Lung (tissue), 12 donors: ENCODE data around the gene PROM2. TPM values are rescaled to one million over a fixed set of nuclear protein-coding genes. Genes with fewer than 3 reads are reported as not detected.

Source experiments
- ATAC-seq: fragments of 200-7000 bp; cut with Tn5 transposase; one replicate; pipeline ENCODE4 v1.9.1; 2020; ENCODE audit warnings: moderate number of reproducible peaks; ENCODE audit not compliant: insufficient read depth, low FRiP score
- DNase-seq, 3 donors: peaks; one replicate each; pipeline ENCODE4 v3.0.0-alpha.2; 2013 to 2017
- H3K27ac ChIP-seq, 2 donors: one replicate each; pipeline ENCODE4 v1.5.1; 2013; ENCODE audit warnings: mild to moderate bottlenecking in 2 of 2, moderate library complexity in 2 of 2, control low read depth in 1 of 2, inconsistent platforms in 1 of 2, low read depth in 1 of 2, low read length in 1 of 2
- H3K27me3 ChIP-seq, 3 donors: one replicate each; pipeline ENCODE4 v1.5.1; 2013; ENCODE audit warnings: low read length in 2 of 3; ENCODE audit not compliant: control insufficient read depth in 3 of 3, insufficient read depth in 3 of 3
- H3K36me3 ChIP-seq, 4 donors: one replicate each; pipeline ENCODE4 v1.5.1; 2013; ENCODE audit warnings: low read length in 4 of 4, mild to moderate bottlenecking in 1 of 4, moderate library complexity in 1 of 4; ENCODE audit not compliant: control insufficient read depth in 4 of 4, insufficient read depth in 4 of 4
- H3K4me1 ChIP-seq, 5 donors: one replicate each; pipeline ENCODE4 v1.5.1; 2013; ENCODE audit warnings: low read length in 5 of 5, mild to moderate bottlenecking in 2 of 5, moderate library complexity in 1 of 5; ENCODE audit not compliant: control insufficient read depth in 5 of 5, insufficient read depth in 5 of 5
- H3K4me3 ChIP-seq: one replicate; pipeline ENCODE4 v1.5.1; 2013; ENCODE audit warnings: mild to moderate bottlenecking, control low read depth, moderate library complexity
- H3K9ac ChIP-seq, 2 donors: one replicate each; pipeline ENCODE4 v1.5.1; 2013; ENCODE audit warnings: low read length in 2 of 2, control low read depth in 1 of 2; ENCODE audit not compliant: insufficient read depth in 1 of 2
- H3K9me3 ChIP-seq, 4 donors: one replicate each; pipeline ENCODE4 v1.5.1; 2013; ENCODE audit warnings: low read length in 3 of 4, mild to moderate bottlenecking in 1 of 4, moderate library complexity in 1 of 4; ENCODE audit not compliant: control insufficient read depth in 4 of 4, insufficient read depth in 3 of 4
- CTCF ChIP-seq: IDR thresholded peaks from 2 replicates; pipeline ENCODE4 v1.5.1; 2012; ENCODE audit warnings: mild to moderate bottlenecking; ENCODE audit errors: control extremely low read depth, extremely low read depth
- WGBS, 2 donors: extraction: QIAGEN DNeasy Blood & Tissue Kit; methylation state at CpG; one replicate each; pipeline ENCODE4 v1.1.7; 2013; 5-methylcytosine and 5-hydroxymethylcytosine counted together
- polyA plus RNA-seq, 2 donors: library from polyadenylated mRNA; stranded (reverse); fragments of 200-250 nt; gene quantifications; one replicate each; pipeline ENCODE4 v1.2.1, GENCODE V29; 2013
- total RNA-seq, 2 donors: library from RNA; depleted of rRNA in 1 of 2; stranded (reverse); fragments of >200 nt in 1 of 2; gene quantifications; one replicate each; pipeline ENCODE4 v1.2.1, GENCODE V29; 2014 to 2021
- donor health status: control.
- donor health status: control.
- donor health status: Bipolar disorder and iron deficiency.
- donor health status: healthy.
- donor health status: DM: yes; HTN: yes; CAD: no.

The PROM2 gene
- total and polyA plus RNA-seq, 4 donors = 4.1 to 11.5 (median 5.2) TPM

DNA sequence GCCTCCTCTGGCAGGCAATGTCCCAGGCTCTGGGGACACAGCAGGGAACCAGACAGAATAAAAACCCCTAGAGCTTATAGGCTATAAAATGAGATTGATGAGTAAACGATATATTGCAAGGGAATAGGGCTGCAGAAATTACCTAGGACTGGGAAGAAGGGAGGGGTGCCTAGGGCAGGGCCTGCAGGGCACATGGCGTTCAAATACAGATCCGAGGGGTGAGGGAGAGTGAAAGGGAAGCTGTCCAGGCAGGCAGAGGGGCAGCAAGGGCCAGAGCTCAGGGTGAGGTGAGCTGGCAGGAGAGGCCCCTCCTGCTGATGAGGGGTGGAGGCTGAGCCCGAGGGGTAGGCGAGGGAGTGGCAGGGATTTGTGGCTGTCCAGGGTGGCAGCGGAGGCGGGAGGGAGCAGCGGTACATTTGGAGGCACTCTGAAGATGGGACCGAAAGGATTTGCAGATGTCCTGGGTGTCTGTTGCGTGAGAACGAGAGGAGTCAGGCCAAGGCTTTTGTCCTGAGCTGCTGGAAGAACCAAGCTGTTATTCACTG is 56.6 kb downstream of the PROM2 start:
- ATAC-seq (no peak), DNase-seq (no peak)
- H3K27ac ChIP-seq = no peak overlapping the region
- no peak overlapping the region for H3K9ac ChIP-seq
- no peaks in the 10 kb centered on the region for H3K36me3 ChIP-seq
- peaks cover 0 to 2% (median 0%) of the 10 kb centered on the region in 4 donors for H3K9me3 ChIP-seq
- no peaks in the 10 kb centered on the region for H3K27me3 ChIP-seq
- 86 to 89% methylated on average over 11 of the region's 11 CpGs for WGBS, 2 donors
- no peaks in the 10 kb centered on the region for H3K4me1 ChIP-seq
- no peak for TF ChIP-seq CTCF
- H3K4me3 ChIP-seq = no peak overlapping the region

- Histone ChIP-seq H3K27me3 (no peaks in the 10 kb centered on the region), H3K36me3 (no peaks in the 10 kb centered on the region), H3K4me3 (no peak overlapping the region), H3K9me3 (peaks cover 0 to 2% (median 0%) of the 10 kb centered on the region in 4 donors), H3K9ac (no peak overlapping the region), H3K4me1 (no peaks in the 10 kb centered on the region), H3K27ac (no peak overlapping the region)
- no peak for ATAC-seq
- no peak for DNase-seq
- no peak for TF ChIP-seq CTCF
- 88% methylated on average over 10 of the region's 10 CpGs for WGBS, 2 donors
These were observed 57.4 kb downstream of the PROM2 start for GRCh38 chr2:95331606-95332005.

GRCh38 chr2:95332036-95332435 is 57.8 kb downstream of the PROM2 start:
- DNase-seq (no peak), ATAC-seq (no peak)
- Histone ChIP-seq H3K27me3 (no peaks in the 10 kb centered on the region), H3K4me1 (no peaks in the 10 kb centered on the region), H3K9me3 (peaks cover 0 to 2% (median 0%) of the 10 kb centered on the region in 4 donors), H3K9ac (no peak overlapping the region), H3K4me3 (no peak overlapping the region), H3K27ac (no peak overlapping the region), H3K36me3 (no peaks in the 10 kb centered on the region)
- TF ChIP-seq CTCF = no peak
- 93% methylated on average over 8 of the region's 8 CpGs for WGBS, 2 donors

DNA sequence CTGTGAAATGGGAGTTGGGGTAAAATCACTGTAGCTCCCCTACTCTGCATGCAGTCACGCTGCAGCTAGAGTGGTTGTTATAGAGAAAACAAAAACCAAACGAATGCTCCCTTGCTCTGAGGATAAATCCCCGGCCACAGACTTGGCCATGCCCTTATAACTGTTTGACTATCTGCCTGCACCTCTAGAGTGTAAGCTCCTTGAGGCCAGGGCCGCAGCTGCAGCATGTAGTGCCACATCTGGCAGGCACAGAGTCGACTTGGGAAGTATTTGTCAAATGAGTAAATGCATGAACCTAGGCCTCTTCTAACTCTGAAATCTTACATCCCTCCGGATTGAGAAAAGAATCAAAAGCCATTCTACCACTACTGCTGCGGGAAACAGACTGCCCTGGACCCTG is 58.8 kb downstream of the PROM2 start:
- TF ChIP-seq CTCF = no peak
- Histone ChIP-seq H3K36me3 (no peaks in the 10 kb centered on the region), H3K27me3 (no peaks in the 10 kb centered on the region), H3K4me1 (no peaks in the 10 kb centered on the region), H3K4me3 (no peak overlapping the region), H3K27ac (no peak overlapping the region), H3K9me3 (peaks cover 0 to 2% (median 0%) of the 10 kb centered on the region in 4 donors), H3K9ac (no peak overlapping the region)
- DNase-seq (no peak), ATAC-seq (no peak)
- WGBS, 2 donors = 81 to 92% methylated on average over 7 of the region's 7 CpGs
